HG03439 (cell line): Measurements from ENCODE around the gene RPL3.
"Not testable (repeated sequence)": the region's sequence is repeated elsewhere in the genome, so short reads cannot be mapped to it uniquely, and the experiment has no call there.

Experiments
- ATAC-seq: cut with Tn5 transposase; IDR thresholded peaks from one replicate; pipeline ENCODE4 v1.9.1; 2021; ENCODE audit warnings: mild to moderate bottlenecking, moderate library complexity; ENCODE audit not compliant: unreplicated experiment

Gene RPL3

GRCh38 chr22:39352306-39352891, 33.0 kb upstream of the RPL3 start:
- ATAC-seq, result no peak

- ATAC-seq, result no peak
These were observed 32.3 kb upstream of the RPL3 start for GRCh38 chr22:39351689-39352214.

GRCh38 chr22:39350757-39351688, 31.6 kb upstream of the RPL3 start:
- ATAC-seq, result no peak

- no peak for ATAC-seq
These were observed 30.7 kb upstream of the RPL3 start, which contains the start of gene SYNGR1 for GRCh38 chr22:39349967-39350726. SYNGR1 (plus strand) TSS chr22:39349991; CDS start chr22:39350011, 20 bp downstream.

GRCh38 chr22:39349506-39349966, 30.1 kb upstream of the RPL3 start:
- no peak for ATAC-seq

- ATAC-seq, result no peak
These were observed 29.6 kb upstream of the RPL3 start for GRCh38 chr22:39348909-39349505.

- ATAC-seq, result no peak
These were observed 25.8 kb upstream of the RPL3 start for GRCh38 chr22:39345231-39345630.

- ATAC-seq, result no peak
These were observed 24.6 kb upstream of the RPL3 start for GRCh38 chr22:39344046-39344390.

- no peak for ATAC-seq
These were observed 24.0 kb upstream of the RPL3 start for GRCh38 chr22:39343259-39344045.

- no peak for ATAC-seq
These were observed 21.8 kb upstream of the RPL3 start for GRCh38 chr22:39341179-39341578.

- ATAC-seq, result not testable (repeated sequence)
These were observed 20.4 kb upstream of the RPL3 start for GRCh38 chr22:39339775-39340174.

GRCh38 chr22:39336411-39336810, 17.0 kb upstream of the RPL3 start:
- no peak for ATAC-seq

GRCh38 chr22:39332441-39333064, 13.1 kb upstream of the RPL3 start:
- ATAC-seq, result no peak

- ATAC-seq, result not testable (repeated sequence)
These were observed 11.1 kb upstream of the RPL3 start for GRCh38 chr22:39330553-39330952.

GRCh38 chr22:39327995-39328754, 8.8 kb upstream of the RPL3 start:
- no peak for ATAC-seq

GRCh38 chr22:39325392-39325932, 6.0 kb upstream of the RPL3 start:
- ATAC-seq, result no peak

GRCh38 chr22:39320616-39321029, 1.2 kb upstream of the RPL3 start:
- not testable (repeated sequence) for ATAC-seq

GRCh38 chr22:39318507-39319283, 728 bp downstream of the RPL3 start:
- ATAC-seq, result no peak
